ENCODE measurements around the gene MAP2K5.

The MAP2K5 gene

GRCh38 chr15:67509918-67510317 lies 32.6 kb upstream of the MAP2K5 start:
- H3K79me2 ChIP-seq (ENCODE audit: insufficient read depth, low read length): no peaks in the 10 kb centered on the region
- H3K27ac ChIP-seq (ENCODE audit: low read depth, low read length, poor library complexity, severe bottlenecking): no peak overlapping the region
- H3K9me2 ChIP-seq (ENCODE audit: low read depth, low read length): no peaks in the 10 kb centered on the region
- no peak overlapping the region for H3K4me3 ChIP-seq (ENCODE audit: low read depth, low read length, poor library complexity, severe bottlenecking)
- H3K9me3 ChIP-seq (ENCODE audit: low read length): no peaks in the 10 kb centered on the region
- no peaks in the 10 kb centered on the region for H4K20me1 ChIP-seq (ENCODE audit: insufficient read depth, low read length)
- no peaks in the 10 kb centered on the region; the same call in 1 of the 2 replicates for H3F3A ChIP-seq (ENCODE audit: insufficient read depth, low read length)
- H3K36me3 ChIP-seq (ENCODE audit: insufficient read depth, low read length): peaks cover 37% of the 10 kb centered on the region; the same call in 1 of the 2 replicates
- H3K4me1 ChIP-seq (ENCODE audit: insufficient read depth, low read length, severe bottlenecking): peaks cover 15% of the 10 kb centered on the region
- H2AFZ ChIP-seq (ENCODE audit: low read length): no peak overlapping the region
- H3K9ac ChIP-seq (ENCODE audit: low read length): no peak overlapping the region
- no peaks in the 10 kb centered on the region for H3K27me3 ChIP-seq (ENCODE audit: insufficient read depth, low read length)
- no peak for TF ChIP-seq EZH2 (IDR thresholded peaks at IDR 0.05; ENCODE audit: borderline replicate concordance, low read length)
- TF ChIP-seq, protein P1, sequence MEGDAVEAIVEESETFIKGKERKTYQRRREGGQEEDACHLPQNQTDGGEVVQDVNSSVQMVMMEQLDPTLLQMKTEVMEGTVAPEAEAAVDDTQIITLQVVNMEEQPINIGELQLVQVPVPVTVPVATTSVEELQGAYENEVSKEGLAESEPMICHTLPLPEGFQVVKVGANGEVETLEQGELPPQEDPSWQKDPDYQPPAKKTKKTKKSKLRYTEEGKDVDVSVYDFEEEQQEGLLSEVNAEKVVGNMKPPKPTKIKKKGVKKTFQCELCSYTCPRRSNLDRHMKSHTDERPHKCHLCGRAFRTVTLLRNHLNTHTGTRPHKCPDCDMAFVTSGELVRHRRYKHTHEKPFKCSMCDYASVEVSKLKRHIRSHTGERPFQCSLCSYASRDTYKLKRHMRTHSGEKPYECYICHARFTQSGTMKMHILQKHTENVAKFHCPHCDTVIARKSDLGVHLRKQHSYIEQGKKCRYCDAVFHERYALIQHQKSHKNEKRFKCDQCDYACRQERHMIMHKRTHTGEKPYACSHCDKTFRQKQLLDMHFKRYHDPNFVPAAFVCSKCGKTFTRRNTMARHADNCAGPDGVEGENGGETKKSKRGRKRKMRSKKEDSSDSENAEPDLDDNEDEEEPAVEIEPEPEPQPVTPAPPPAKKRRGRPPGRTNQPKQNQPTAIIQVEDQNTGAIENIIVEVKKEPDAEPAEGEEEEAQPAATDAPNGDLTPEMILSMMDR (IDR thresholded peaks at IDR 0.05; ENCODE audit: low read length): no peak
- H3K4me2 ChIP-seq (ENCODE audit: low read length): no peak overlapping the region

GRCh38 chr15:67510597-67511190 lies 31.8 kb upstream of the MAP2K5 start:
- Histone ChIP-seq H2AFZ (ENCODE audit: low read length) (no peak overlapping the region), H4K20me1 (ENCODE audit: insufficient read depth, low read length) (no peaks in the 10 kb centered on the region), H3K9me3 (ENCODE audit: low read length) (no peaks in the 10 kb centered on the region), H3K9ac (ENCODE audit: low read length) (no peak overlapping the region), H3K9me2 (ENCODE audit: low read depth, low read length) (no peaks in the 10 kb centered on the region), H3K4me3 (ENCODE audit: low read depth, low read length, poor library complexity, severe bottlenecking) (no peak overlapping the region), H3K36me3 (ENCODE audit: insufficient read depth, low read length) (peaks cover 42% of the 10 kb centered on the region; the same call in 1 of the 2 replicates), H3K79me2 (ENCODE audit: insufficient read depth, low read length) (no peaks in the 10 kb centered on the region), H3K4me1 (ENCODE audit: insufficient read depth, low read length, severe bottlenecking) (peaks cover 15% of the 10 kb centered on the region), H3K4me2 (ENCODE audit: low read length) (no peak overlapping the region), H3K27ac (ENCODE audit: low read depth, low read length, poor library complexity, severe bottlenecking) (no peak overlapping the region), H3K27me3 (ENCODE audit: insufficient read depth, low read length) (no peaks in the 10 kb centered on the region), H3F3A (ENCODE audit: insufficient read depth, low read length) (no peaks in the 10 kb centered on the region)
- TF ChIP-seq, protein P1 (IDR thresholded peaks at IDR 0.05; ENCODE audit: low read length): no peak
- no peak for TF ChIP-seq EZH2 (IDR thresholded peaks at IDR 0.05; ENCODE audit: borderline replicate concordance, low read length)

DNA sequence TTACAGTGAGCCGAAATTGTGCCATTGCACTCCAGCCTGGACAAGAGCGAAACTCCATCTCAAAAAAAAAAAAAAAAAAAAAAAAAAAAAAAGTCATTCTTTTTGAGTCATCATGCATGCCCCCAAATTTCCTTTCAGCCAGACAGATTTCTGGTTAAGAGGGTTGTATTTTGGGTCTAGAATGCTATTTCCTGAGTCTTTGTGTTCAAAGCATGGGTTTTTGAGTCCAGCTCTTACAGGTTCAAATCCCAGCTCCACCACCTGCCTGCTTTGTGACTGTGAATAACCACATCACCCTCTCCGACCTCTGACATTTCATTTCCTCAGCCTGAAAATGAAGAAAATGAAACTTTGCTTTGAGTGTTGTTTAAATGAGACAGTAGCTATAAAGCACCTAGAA lies 30.9 kb upstream of the MAP2K5 start:
- H3K79me2 ChIP-seq (ENCODE audit: insufficient read depth, low read length): no peaks in the 10 kb centered on the region
- H4K20me1 ChIP-seq (ENCODE audit: insufficient read depth, low read length): no peaks in the 10 kb centered on the region
- H3K4me1 ChIP-seq (ENCODE audit: insufficient read depth, low read length, severe bottlenecking): peaks cover 7% of the 10 kb centered on the region
- no peaks in the 10 kb centered on the region for H3F3A ChIP-seq (ENCODE audit: insufficient read depth, low read length)
- peaks cover 46% of the 10 kb centered on the region; the same call in 1 of the 2 replicates for H3K36me3 ChIP-seq (ENCODE audit: insufficient read depth, low read length)
- H3K9ac ChIP-seq (ENCODE audit: low read length): no peak overlapping the region
- H3K9me3 ChIP-seq (ENCODE audit: low read length): no peaks in the 10 kb centered on the region
- H3K27me3 ChIP-seq (ENCODE audit: insufficient read depth, low read length): no peaks in the 10 kb centered on the region
- no peak overlapping the region for H3K4me3 ChIP-seq (ENCODE audit: low read depth, low read length, poor library complexity, severe bottlenecking)
- no peak overlapping the region for H2AFZ ChIP-seq (ENCODE audit: low read length)
- H3K9me2 ChIP-seq (ENCODE audit: low read depth, low read length): no peaks in the 10 kb centered on the region
- H3K4me2 ChIP-seq (ENCODE audit: low read length): no peak overlapping the region
- H3K27ac ChIP-seq (ENCODE audit: low read depth, low read length, poor library complexity, severe bottlenecking): no peak overlapping the region
- TF ChIP-seq, protein P1 (IDR thresholded peaks at IDR 0.05; ENCODE audit: low read length): no peak

Data from OCI-LY1 (cell line).